ENCODE data around the gene FNBP1. TPM values are rescaled to one million over a fixed set of nuclear protein-coding genes. Genes with fewer than 3 reads are reported as not detected.

Gene FNBP1
- total and polyA plus RNA-seq, 2 donors (not counting 1 experiment from before 2014, with no cell fraction given) = 42.9 to 318 TPM

DNA sequence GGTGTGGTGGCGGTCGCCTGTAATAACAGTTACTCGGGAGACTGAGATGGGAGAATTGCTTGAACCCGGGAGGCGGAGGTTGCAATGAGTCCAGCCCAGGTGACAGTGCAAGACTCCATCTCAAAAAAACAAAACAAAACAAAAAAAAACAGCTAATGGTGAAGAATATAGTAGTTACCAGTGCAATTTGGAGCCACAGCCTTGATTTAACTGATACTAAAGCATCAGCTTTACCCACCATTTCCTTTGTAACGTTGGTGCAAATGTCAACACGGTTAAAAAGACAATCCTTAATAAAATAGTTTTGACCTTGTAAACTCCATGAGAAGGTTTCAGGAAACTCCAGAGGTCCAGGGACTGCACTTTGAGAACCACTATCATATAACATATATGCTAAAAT is 41.8 kb downstream of the FNBP1 start:
- no peaks in the 10 kb centered on the region for H4K20me1 ChIP-seq (ENCODE audit: control insufficient read depth, insufficient read depth, low read length, poor library complexity, severe bottlenecking)

DNA sequence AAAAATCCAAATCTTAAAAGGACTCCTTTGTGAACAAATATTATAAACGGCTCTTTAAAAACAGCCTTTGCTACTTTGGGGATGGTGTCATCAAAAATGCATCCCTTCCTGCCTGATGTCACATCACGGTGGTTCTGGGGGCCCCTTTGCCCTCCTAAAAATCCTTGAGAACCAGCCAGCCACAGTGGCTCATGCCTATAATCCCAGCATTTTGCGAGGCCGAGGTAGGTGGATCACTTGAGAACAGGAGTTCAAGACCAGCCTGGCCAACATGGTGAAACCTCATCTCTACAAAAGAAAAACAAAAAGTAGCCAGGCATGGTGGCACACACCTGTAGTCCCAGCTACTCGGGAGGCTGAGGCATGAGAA is 43.9 kb downstream of the FNBP1 start:
- intact Hi-C loops (cut with micrococcal nuclease) = no loop called here
- TF ChIP-seq EZH2 (IDR thresholded peaks at IDR 0.05; ENCODE audit: borderline replicate concordance, insufficient read depth, low read depth, low read length, poor library complexity, severe bottlenecking) = no peak
- TF ChIP-seq, protein P1, sequence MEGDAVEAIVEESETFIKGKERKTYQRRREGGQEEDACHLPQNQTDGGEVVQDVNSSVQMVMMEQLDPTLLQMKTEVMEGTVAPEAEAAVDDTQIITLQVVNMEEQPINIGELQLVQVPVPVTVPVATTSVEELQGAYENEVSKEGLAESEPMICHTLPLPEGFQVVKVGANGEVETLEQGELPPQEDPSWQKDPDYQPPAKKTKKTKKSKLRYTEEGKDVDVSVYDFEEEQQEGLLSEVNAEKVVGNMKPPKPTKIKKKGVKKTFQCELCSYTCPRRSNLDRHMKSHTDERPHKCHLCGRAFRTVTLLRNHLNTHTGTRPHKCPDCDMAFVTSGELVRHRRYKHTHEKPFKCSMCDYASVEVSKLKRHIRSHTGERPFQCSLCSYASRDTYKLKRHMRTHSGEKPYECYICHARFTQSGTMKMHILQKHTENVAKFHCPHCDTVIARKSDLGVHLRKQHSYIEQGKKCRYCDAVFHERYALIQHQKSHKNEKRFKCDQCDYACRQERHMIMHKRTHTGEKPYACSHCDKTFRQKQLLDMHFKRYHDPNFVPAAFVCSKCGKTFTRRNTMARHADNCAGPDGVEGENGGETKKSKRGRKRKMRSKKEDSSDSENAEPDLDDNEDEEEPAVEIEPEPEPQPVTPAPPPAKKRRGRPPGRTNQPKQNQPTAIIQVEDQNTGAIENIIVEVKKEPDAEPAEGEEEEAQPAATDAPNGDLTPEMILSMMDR (IDR thresholded peaks at IDR 0.05) = no peak

More for the DNA sequence above, 41.8 kb downstream of the FNBP1 start:
- peaks cover 61% of the 10 kb centered on the region for H3K4me1 Mint-ChIP-seq
- H3K79me2 ChIP-seq (ENCODE audit: control insufficient read depth, insufficient read depth, low read length) = peaks cover 100% of the 10 kb centered on the region
- H3K4me2 ChIP-seq (replicated peaks; ENCODE audit: low read depth, low read length, poor library complexity, severe bottlenecking) = no peak overlapping the region
- no peaks in the 10 kb centered on the region for H3K9me3 Mint-ChIP-seq (ENCODE audit: insufficient read depth)
- H3K27me3 Mint-ChIP-seq = no peaks in the 10 kb centered on the region
- intact Hi-C loops (cut with micrococcal nuclease) = no loop called here
- DNase-seq = no peak
- WGBS (ENCODE audit: insufficient coverage) = no CpG with 5 or more reads among the region's 7 CpGs
- no peak overlapping the region for H3K9ac ChIP-seq (ENCODE audit: low read length)
- peaks cover 54 to 56% of the 10 kb centered on the region in 2 donors for H3K4me1 ChIP-seq (ENCODE audit: control insufficient read depth in 2 of 2, insufficient read depth in 2 of 2, low read length in 2 of 2)
- ChIA-PET CTCF (interaction anchor here (0.9 to 6.2 kb wide), 4 partner anchors 7 to 235 kb away, joined by 3 to 33 read pairs (median 4); no protein-coding TSS in a partner anchor), POLR2A (interaction anchor here (0.6 to 15.0 kb wide), 6 partner anchors 8 to 112 kb away, joined by 3 to 107 read pairs (median 8); partner anchors contain the start of gene FNBP1)
- peak overlapping the region in 1 of 2 donors; percentile 61 for H3K27ac ChIP-seq (ENCODE audit: low read length in 2 of 2)
- H3K4me3 Mint-ChIP-seq = no peak overlapping the region
- no peaks in the 10 kb centered on the region for H3K27me3 ChIP-seq (replicated peaks in 1 of 4; ENCODE audit: control extremely low read depth in 1 of 4, control insufficient read depth in 3 of 4, insufficient read depth in 4 of 4, low read length in 3 of 4)
- peak overlapping the region; percentile 46 for H3K27ac Mint-ChIP-seq
- peaks cover 0 to 14% of the 10 kb centered on the region in 2 experiments for H3K36me3 ChIP-seq (replicated peaks in 1 of 2; ENCODE audit: control extremely low read depth in 1 of 2, control insufficient read depth in 1 of 2, extremely low read depth in 1 of 2, insufficient read depth in 2 of 2, low read length in 1 of 2)
- H2AFZ ChIP-seq (ENCODE audit: insufficient read depth, low read depth, low read length, poor library complexity, severe bottlenecking) = no peak overlapping the region
- H3K4me3 ChIP-seq (ENCODE audit: control extremely low read depth in 1 of 5, extremely low read depth in 1 of 5, insufficient read depth in 1 of 5, low read depth in 2 of 5, low read length in 4 of 5) = no peak overlapping the region
- no peak for ATAC-seq (ENCODE audit: low read depth)
- TF ChIP-seq EZH2 (IDR thresholded peaks at IDR 0.05; ENCODE audit: borderline replicate concordance, insufficient read depth, low read depth, low read length, poor library complexity, severe bottlenecking) = no peak
- TF ChIP-seq, protein P1 (IDR thresholded peaks at IDR 0.05) = no peak
- H3K9me3 ChIP-seq (ENCODE audit: control extremely low read depth in 1 of 3, control insufficient read depth in 2 of 3, insufficient read depth in 1 of 3, low read length in 2 of 3) = no peaks in the 10 kb centered on the region

More for the DNA sequence above, 43.9 kb downstream of the FNBP1 start:
- H3K36me3 ChIP-seq (replicated peaks in 1 of 2; ENCODE audit: control extremely low read depth in 1 of 2, control insufficient read depth in 1 of 2, extremely low read depth in 1 of 2, insufficient read depth in 2 of 2, low read length in 1 of 2) = peaks cover 0 to 17% of the 10 kb centered on the region in 2 experiments
- ATAC-seq (ENCODE audit: low read depth) (no peak), DNase-seq (no peak)
- Mint-ChIP-seq H3K27ac (peak overlapping the region; percentile 88), H3K4me1 (peaks cover 67% of the 10 kb centered on the region), H3K27me3 (no peaks in the 10 kb centered on the region), H3K4me3 (no peak overlapping the region), H3K9me3 (ENCODE audit: insufficient read depth) (no peaks in the 10 kb centered on the region)
- H3K9me3 ChIP-seq (ENCODE audit: control extremely low read depth in 1 of 3, control insufficient read depth in 2 of 3, insufficient read depth in 1 of 3, low read length in 2 of 3) = no peaks in the 10 kb centered on the region
- H3K4me3 ChIP-seq (ENCODE audit: control extremely low read depth in 1 of 5, extremely low read depth in 1 of 5, insufficient read depth in 1 of 5, low read depth in 2 of 5, low read length in 4 of 5) = no peak overlapping the region
- WGBS (ENCODE audit: insufficient coverage) = 89% methylated on average over 3 of the region's 5 CpGs
- H3K27me3 ChIP-seq (replicated peaks in 1 of 4; ENCODE audit: control extremely low read depth in 1 of 4, control insufficient read depth in 3 of 4, insufficient read depth in 4 of 4, low read length in 3 of 4) = no peaks in the 10 kb centered on the region
- H3K27ac ChIP-seq (ENCODE audit: low read length in 2 of 2) = peak overlapping the region in 1 of 2 donors; percentile 61
- H3K79me2 ChIP-seq (ENCODE audit: control insufficient read depth, insufficient read depth, low read length) = peaks cover 99% of the 10 kb centered on the region
- H3K9ac ChIP-seq (ENCODE audit: low read length) = no peak overlapping the region
- no peak overlapping the region for H2AFZ ChIP-seq (ENCODE audit: insufficient read depth, low read depth, low read length, poor library complexity, severe bottlenecking)
- H3K4me1 ChIP-seq (ENCODE audit: control insufficient read depth in 2 of 2, insufficient read depth in 2 of 2, low read length in 2 of 2) = peaks cover 52 to 57% of the 10 kb centered on the region in 2 donors
- H3K4me2 ChIP-seq (replicated peaks; ENCODE audit: low read depth, low read length, poor library complexity, severe bottlenecking) = peak overlapping the region; percentile 17
- CTCF ChIA-PET = interaction anchor here (1.7 to 6.2 kb wide), 3 partner anchors 9 to 40 kb away, joined by 4 to 33 read pairs (median 5); no protein-coding TSS in a partner anchor
- H4K20me1 ChIP-seq (ENCODE audit: control insufficient read depth, insufficient read depth, low read length, poor library complexity, severe bottlenecking) = peaks cover 5% of the 10 kb centered on the region
- POLR2A ChIA-PET = interaction anchor here (15.0 kb wide), 1 partner anchor 42 kb away, joined by 107 read pairs; the partner anchor contains the start of gene FNBP1

Measured in B cell (primary cell).